Islet of Langerhans (tissue), 1 donor: ENCODE measurements around the gene RAPGEF5.

ENCODE experiments used
- FAIRE-seq: peaks from one replicate; lab custom pipeline; 2011; peaks lifted over from hg19 to GRCh38; lab: Jason Lieb, UNC

Gene RAPGEF5

GRCh38 chr7:22189230-22189629 lies 167.7 kb downstream of the RAPGEF5 start:
- no peak for FAIRE-seq

- FAIRE-seq, result no peak
These were observed 169.1 kb downstream of the RAPGEF5 start for GRCh38 chr7:22187691-22188348.

DNA sequence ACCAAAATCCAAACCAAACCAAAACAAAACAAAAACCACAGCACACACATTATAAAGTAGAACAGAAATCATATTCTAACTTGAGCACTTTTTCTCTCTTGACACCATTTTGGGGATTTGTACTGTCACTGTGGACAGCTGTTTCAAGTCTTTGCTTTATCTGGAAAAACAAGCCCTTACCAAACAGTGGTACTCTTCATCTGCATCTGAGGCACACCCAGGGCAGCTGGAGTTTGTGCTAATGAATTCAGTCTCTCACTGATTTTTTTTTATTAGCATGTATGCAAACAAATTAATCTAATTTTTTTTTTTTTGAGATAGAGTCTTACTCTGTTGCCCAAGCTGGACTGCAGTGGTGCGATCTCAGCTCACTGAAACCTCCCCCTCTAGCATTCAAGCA lies 171.4 kb downstream of the RAPGEF5 start:
- FAIRE-seq, result no peak

- no peak for FAIRE-seq
These were observed 172.3 kb downstream of the RAPGEF5 start for GRCh38 chr7:22184549-22185199.

- no peak for FAIRE-seq
These were observed 173.3 kb downstream of the RAPGEF5 start for GRCh38 chr7:22183522-22184280.

DNA sequence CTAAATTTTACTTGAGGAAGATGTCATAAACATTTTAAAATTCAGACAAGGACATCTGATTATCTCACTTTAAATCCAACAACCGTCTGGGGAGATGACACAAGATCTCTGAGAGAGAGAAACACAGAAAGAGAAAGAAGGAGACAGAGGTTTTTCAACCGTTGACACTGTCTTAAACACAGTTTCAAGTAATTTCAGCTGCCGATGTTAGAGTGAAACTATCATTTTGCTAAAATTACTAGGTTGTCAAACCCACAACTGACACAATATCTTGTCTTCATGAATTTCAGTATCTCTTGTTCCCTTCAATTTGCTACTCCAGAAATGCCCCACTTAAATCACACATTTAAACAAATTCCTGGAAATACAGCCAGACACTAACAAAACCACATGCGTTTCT lies 174.8 kb downstream of the RAPGEF5 start:
- FAIRE-seq, result no peak

- no peak for FAIRE-seq
These were observed 175.3 kb downstream of the RAPGEF5 start for GRCh38 chr7:22181663-22182062.

DNA sequence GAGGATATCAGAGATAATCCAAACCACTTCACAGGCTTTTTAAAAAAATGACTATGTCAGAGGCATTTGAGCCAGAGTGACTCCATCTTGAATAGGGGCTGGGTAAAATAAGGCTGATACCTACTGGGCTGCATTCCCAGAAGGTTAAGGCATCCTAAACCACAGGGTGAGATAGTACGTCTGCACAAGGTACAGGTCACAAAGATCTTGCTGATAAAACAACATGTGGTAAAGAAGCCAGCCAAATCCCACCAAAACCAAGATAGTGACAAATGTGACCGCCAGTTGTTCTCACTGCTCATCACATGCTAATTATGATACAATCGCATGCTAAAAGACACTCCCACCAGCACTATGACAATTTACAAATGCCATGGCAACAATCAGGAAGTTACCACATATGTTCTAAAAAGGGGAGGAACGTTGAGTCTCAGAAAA lies 177.5 kb downstream of the RAPGEF5 start:
- FAIRE-seq, result no peak

DNA sequence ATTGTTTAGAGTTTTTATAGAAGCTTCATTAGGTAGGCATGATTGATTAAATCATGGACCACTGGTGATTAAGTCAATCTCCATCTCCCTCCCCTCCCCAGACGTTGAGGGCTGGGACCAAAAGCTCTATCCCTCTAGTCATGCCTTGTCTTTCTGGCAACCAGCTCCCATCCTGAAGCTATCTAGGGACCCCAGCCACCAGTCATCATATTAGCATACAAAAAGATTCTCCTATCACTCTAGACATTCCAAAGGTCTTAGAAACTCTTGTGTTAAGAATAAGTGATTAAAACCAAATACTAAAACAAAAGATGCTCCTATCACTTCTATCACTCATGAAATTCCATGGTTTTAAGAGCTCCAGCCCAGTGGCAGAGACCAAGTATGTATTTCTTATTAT lies 178.2 kb downstream of the RAPGEF5 start:
- no peak for FAIRE-seq

- FAIRE-seq, result no peak
These were observed 180.1 kb downstream of the RAPGEF5 start for GRCh38 chr7:22176791-22177412.

DNA sequence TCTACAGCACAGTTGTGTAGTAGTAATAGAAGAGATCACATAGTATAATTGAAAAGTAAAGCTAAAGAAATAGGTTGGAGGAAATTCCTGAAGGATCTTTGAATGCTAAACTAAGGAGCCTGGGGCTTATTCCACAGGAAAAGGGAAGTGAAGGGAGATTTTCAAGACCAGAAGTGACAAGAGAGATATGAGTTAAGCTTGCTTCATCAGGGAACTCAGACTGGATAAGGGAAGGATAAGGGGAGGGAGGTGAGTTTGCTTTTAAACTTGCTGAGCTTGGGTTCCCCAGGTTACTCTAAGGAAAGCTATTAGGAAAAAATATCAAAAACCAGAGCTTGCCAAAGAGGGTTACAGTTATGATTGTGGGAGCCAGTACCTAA lies 182.4 kb downstream of the RAPGEF5 start:
- FAIRE-seq, result no peak

- no peak for FAIRE-seq
These were observed 183.0 kb downstream of the RAPGEF5 start for GRCh38 chr7:22173685-22174573.

GRCh38 chr7:22168129-22168634 lies 188.8 kb downstream of the RAPGEF5 start:
- FAIRE-seq, result no peak

GRCh38 chr7:22167482-22167881 lies 189.5 kb downstream of the RAPGEF5 start:
- no peak for FAIRE-seq

DNA sequence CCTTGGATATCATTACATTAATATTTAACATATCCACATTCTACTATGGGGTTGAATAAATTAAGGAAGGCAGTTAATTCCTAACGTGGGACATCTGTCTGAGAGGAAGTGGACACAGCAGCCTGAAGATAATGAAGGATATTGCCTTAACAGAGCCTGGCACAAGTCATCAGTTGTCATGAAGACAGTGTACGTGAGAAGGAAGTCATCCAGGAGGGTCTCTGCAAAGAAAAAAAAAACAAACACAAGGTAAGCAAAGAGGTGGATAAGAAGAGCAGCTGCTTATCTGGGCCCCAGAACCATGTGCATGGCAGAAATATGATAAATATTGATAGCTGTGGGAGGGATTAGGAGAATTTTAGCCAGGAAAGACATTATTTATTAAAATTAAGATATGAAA lies 190.0 kb downstream of the RAPGEF5 start:
- FAIRE-seq, result no peak

- no peak for FAIRE-seq
These were observed 197.6 kb downstream of the RAPGEF5 start for GRCh38 chr7:22159341-22159740.

- FAIRE-seq, result no peak
These were observed 199.4 kb downstream of the RAPGEF5 start for GRCh38 chr7:22157552-22157951.

DNA sequence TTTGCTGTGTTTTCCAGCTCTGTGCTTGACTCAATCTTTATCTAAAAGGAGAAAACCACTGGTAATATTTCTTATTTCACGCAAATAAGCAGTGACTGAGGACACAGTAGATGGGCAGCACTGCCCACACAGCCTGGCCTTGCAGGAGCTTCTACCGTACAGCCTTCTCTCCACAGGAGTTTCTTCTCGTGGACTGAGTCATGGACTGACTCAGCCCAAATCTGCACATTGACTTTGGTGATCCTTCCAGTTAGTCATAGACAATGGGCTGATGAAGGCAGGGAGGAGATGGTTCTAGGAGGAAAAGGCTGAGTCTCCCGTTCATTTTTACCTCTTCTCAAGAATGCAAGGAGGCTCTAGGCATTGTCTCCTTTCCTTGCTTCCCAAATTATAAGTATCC lies 200.7 kb downstream of the RAPGEF5 start:
- FAIRE-seq, result no peak

DNA sequence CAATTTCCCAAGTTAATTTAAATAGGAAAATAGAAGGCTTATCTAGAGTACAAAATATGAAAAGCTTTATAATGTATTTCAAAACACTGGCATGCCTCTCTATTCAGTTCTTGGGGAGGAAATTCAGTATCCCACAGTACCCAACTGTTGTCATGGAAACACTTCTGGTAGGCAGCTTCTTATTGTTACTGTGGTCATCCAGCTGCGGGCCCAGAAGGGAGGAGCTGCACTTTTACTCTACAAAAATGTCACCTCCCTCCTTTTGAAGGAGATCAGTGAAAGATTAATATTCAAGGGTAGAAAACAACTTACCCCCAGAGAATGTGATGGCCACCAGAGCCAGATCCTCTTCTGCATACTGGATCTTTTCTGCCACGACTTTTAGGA lies 202.8 kb downstream of the RAPGEF5 start:
- FAIRE-seq, result no peak

- FAIRE-seq, result no peak
These were observed 203.4 kb downstream of the RAPGEF5 start for GRCh38 chr7:22153432-22154142.

DNA sequence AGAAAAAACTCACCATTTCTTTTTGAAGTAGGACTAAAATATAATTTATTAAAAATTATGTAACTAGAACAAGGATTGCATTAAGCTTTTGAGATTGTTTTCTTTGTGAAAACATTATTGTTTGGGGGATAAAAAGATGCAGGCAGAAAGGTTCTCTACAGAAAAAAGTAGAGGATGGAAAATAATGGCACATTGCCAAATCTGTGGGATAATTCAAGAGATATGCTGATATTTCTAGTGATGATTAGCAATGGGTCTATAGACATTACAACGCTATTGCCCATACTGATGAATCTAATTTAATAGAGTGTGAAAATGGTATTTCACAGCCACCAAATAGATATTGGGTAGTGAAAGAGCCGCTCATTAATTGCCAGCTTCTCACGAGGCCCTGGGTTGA lies 204.3 kb downstream of the RAPGEF5 start:
- peak; percentile 21 for FAIRE-seq
